Astrocyte of the cerebellum (primary cell): ENCODE data around the gene TDRD1.

Experiments used
- DNase-seq: peaks from one replicate; pipeline ENCODE4 v3.0.0-alpha.2; 2011; ENCODE audit warnings: low read depth
- H3K4me3 ChIP-seq: 2 replicates; pipeline ENCODE4 v1.5.1; 2011; ENCODE audit warnings: mild to moderate bottlenecking, low read depth, low read length, moderate library complexity
- CTCF ChIP-seq: IDR thresholded peaks from 2 replicates; pipeline ENCODE4 v1.5.1; 2012; ENCODE audit warnings: low read length, low read depth, moderate library complexity, mild to moderate bottlenecking; ENCODE audit errors: missing control alignments
- in situ Hi-C: cut with HindIII; loops from 2 replicates; pipeline ENCODE4 v1.10.0; 2017; ENCODE audit warnings: low sequenced_read_pairs

Gene TDRD1

GRCh38 chr10:114266521-114266920, 87.4 kb downstream of the TDRD1 start:
- in situ Hi-C loops = no loop called here
- TF ChIP-seq CTCF = no peak
- peak; percentile 59 for DNase-seq
- no peak overlapping the region for H3K4me3 ChIP-seq

- in situ Hi-C loops = no loop called here
- TF ChIP-seq CTCF = no peak
- H3K4me3 ChIP-seq = no peak overlapping the region
- DNase-seq = peak; percentile 77
These were observed 92.1 kb downstream of the TDRD1 start for GRCh38 chr10:114271075-114271778.

GRCh38 chr10:114271779-114272167, 92.6 kb downstream of the TDRD1 start:
- no peak overlapping the region for H3K4me3 ChIP-seq
- in situ Hi-C loops = no loop called here
- no peak for TF ChIP-seq CTCF
- peak; percentile 96 for DNase-seq

- H3K4me3 ChIP-seq = no peak overlapping the region
- DNase-seq = no peak
- no peak for TF ChIP-seq CTCF
- in situ Hi-C loops = no loop called here
These were observed 93.5 kb downstream of the TDRD1 start for GRCh38 chr10:114272696-114273095.

GRCh38 chr10:114273910-114274309, 94.8 kb downstream of the TDRD1 start:
- in situ Hi-C loops = no loop called here
- no peak for TF ChIP-seq CTCF
- no peak for DNase-seq
- H3K4me3 ChIP-seq = no peak overlapping the region

- no peak overlapping the region for H3K4me3 ChIP-seq
- TF ChIP-seq CTCF = no peak
- in situ Hi-C loops = no loop called here
- DNase-seq = no peak
These were observed 95.7 kb downstream of the TDRD1 start for GRCh38 chr10:114274616-114275453.
